IPS-18a (cell line): Measurements from ENCODE around the gene OOSP4B.
"Not testable (repeated sequence)": the region's sequence is repeated elsewhere in the genome, so short reads cannot be mapped to it uniquely, and the experiment has no call there.

Source experiments
- H3K27ac ChIP-seq: one replicate; pipeline ENCODE4 v1.5.1; 2013; ENCODE audit warnings: low read length
- H3K27me3 ChIP-seq: one replicate; pipeline ENCODE4 v1.6.1; 2013; ENCODE audit warnings: mild to moderate bottlenecking, low read length; ENCODE audit not compliant: control insufficient read depth, insufficient read depth
- H3K36me3 ChIP-seq: one replicate; pipeline ENCODE4 v1.6.1; 2013; ENCODE audit warnings: low read depth, low read length; ENCODE audit not compliant: control insufficient read depth
- H3K4me1 ChIP-seq: one replicate; pipeline ENCODE4 v1.6.1; 2013; ENCODE audit warnings: low read depth, low read length; ENCODE audit not compliant: control insufficient read depth
- H3K4me3 ChIP-seq: one replicate; pipeline ENCODE4 v1.5.1; 2013; ENCODE audit warnings: low read length
- H3K9ac ChIP-seq: one replicate; pipeline ENCODE4 v1.6.1; 2013; ENCODE audit warnings: mild to moderate bottlenecking, low read length, moderate library complexity
- H3K9me3 ChIP-seq: one replicate; pipeline ENCODE4 v1.6.1; 2013; ENCODE audit warnings: low read depth, low read length; ENCODE audit not compliant: control insufficient read depth

OOSP4B gene

GRCh38 chr11:60065801-60066200, 48.8 kb downstream of the OOSP4B start:
- no peak overlapping the region for H3K27ac ChIP-seq
- H3K9me3 ChIP-seq, result no peaks in the 10 kb centered on the region
- no peaks in the 10 kb centered on the region for H3K36me3 ChIP-seq
- H3K4me3 ChIP-seq, result no peak overlapping the region
- no peaks in the 10 kb centered on the region for H3K4me1 ChIP-seq
- H3K27me3 ChIP-seq, result no peaks in the 10 kb centered on the region
- no peak overlapping the region for H3K9ac ChIP-seq

- Histone ChIP-seq H3K27me3 (no peaks in the 10 kb centered on the region), H3K9ac (no peak overlapping the region), H3K36me3 (no peaks in the 10 kb centered on the region), H3K27ac (no peak overlapping the region), H3K4me1 (no peaks in the 10 kb centered on the region), H3K4me3 (no peak overlapping the region), H3K9me3 (no peaks in the 10 kb centered on the region)
Measured at GRCh38 chr11:60069450-60069849, 52.5 kb downstream of the OOSP4B start.

GRCh38 chr11:60071644-60072043, 54.7 kb downstream of the OOSP4B start:
- H3K27ac ChIP-seq, H3K4me1 ChIP-seq: not testable (repeated sequence)

GRCh38 chr11:60077216-60077817, 60.3 kb downstream of the OOSP4B start:
- Histone ChIP-seq H3K4me3 (no peak overlapping the region), H3K9me3 (no peaks in the 10 kb centered on the region), H3K4me1 (no peaks in the 10 kb centered on the region), H3K9ac (no peak overlapping the region), H3K36me3 (no peaks in the 10 kb centered on the region), H3K27ac (no peak overlapping the region), H3K27me3 (no peaks in the 10 kb centered on the region)

More at GRCh38 chr11:60071644-60072043, 54.7 kb downstream of the OOSP4B start:
- not testable (repeated sequence) for H3K9me3 ChIP-seq, H3K36me3 ChIP-seq, H3K9ac ChIP-seq, H3K4me3 ChIP-seq, H3K27me3 ChIP-seq

- H3K4me3 ChIP-seq, result no peak overlapping the region
- H3K9ac ChIP-seq, result no peak overlapping the region
- no peaks in the 10 kb centered on the region for H3K4me1 ChIP-seq
- no peaks in the 10 kb centered on the region for H3K9me3 ChIP-seq
- no peaks in the 10 kb centered on the region for H3K36me3 ChIP-seq
- no peaks in the 10 kb centered on the region for H3K27me3 ChIP-seq
- no peak overlapping the region for H3K27ac ChIP-seq
Measured at GRCh38 chr11:60077981-60078380, 61.0 kb downstream of the OOSP4B start.

GRCh38 chr11:60078745-60079144, 61.8 kb downstream of the OOSP4B start:
- H3K9me3 ChIP-seq, result no peaks in the 10 kb centered on the region
- no peak overlapping the region for H3K27ac ChIP-seq
- no peak overlapping the region for H3K9ac ChIP-seq
- no peaks in the 10 kb centered on the region for H3K36me3 ChIP-seq
- H3K4me1 ChIP-seq, result no peaks in the 10 kb centered on the region
- no peaks in the 10 kb centered on the region for H3K27me3 ChIP-seq
- H3K4me3 ChIP-seq, result no peak overlapping the region

- H3K4me1 ChIP-seq, result no peaks in the 10 kb centered on the region
- no peaks in the 10 kb centered on the region for H3K36me3 ChIP-seq
- no peak overlapping the region for H3K27ac ChIP-seq
- H3K4me3 ChIP-seq, result no peak overlapping the region
- no peak overlapping the region for H3K9ac ChIP-seq
- H3K9me3 ChIP-seq, result no peaks in the 10 kb centered on the region
- H3K27me3 ChIP-seq, result no peaks in the 10 kb centered on the region
Measured at GRCh38 chr11:60080535-60080934, 63.6 kb downstream of the OOSP4B start.
